ENCODE measurements around the gene TMEM178B. TPM values are rescaled to one million over a fixed set of nuclear protein-coding genes. Genes with fewer than 3 reads are reported as not detected.

The TMEM178B gene
- total and polyA plus RNA-seq, 8 donors: 0.16 to 5.6 (median 3.4) TPM

DNA sequence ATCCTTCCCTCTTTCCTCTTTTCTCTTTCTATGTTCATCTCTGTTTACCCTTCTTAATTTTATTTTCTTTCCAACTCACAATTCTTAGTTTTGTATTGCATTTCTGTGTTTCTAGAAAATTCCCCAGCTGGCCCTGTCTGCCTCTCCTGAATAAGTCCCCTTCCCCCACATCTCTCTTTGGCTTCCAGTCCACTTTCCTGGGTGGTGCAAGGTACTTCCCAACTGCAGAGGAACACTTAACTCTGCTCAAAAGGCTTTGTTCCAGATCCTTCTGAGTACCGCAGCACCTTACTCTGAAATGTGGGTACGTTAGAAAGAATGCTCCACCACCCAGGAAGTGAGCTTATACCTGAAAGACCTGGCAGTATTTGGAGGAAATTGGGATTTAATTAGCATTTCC, 227.0 kb downstream of the TMEM178B start:
- Histone ChIP-seq H3K4me1 (no peaks in the 10 kb centered on the region), H3K27ac (no peak overlapping the region), H3K36me3 (no peaks in the 10 kb centered on the region), H3K27me3 (no peaks in the 10 kb centered on the region), H3K4me3 (no peak overlapping the region), H3K9me3 (no peaks in the 10 kb centered on the region)
- ATAC-seq: peak; percentile 29
- no peak for DNase-seq
- TF ChIP-seq, protein P1, sequence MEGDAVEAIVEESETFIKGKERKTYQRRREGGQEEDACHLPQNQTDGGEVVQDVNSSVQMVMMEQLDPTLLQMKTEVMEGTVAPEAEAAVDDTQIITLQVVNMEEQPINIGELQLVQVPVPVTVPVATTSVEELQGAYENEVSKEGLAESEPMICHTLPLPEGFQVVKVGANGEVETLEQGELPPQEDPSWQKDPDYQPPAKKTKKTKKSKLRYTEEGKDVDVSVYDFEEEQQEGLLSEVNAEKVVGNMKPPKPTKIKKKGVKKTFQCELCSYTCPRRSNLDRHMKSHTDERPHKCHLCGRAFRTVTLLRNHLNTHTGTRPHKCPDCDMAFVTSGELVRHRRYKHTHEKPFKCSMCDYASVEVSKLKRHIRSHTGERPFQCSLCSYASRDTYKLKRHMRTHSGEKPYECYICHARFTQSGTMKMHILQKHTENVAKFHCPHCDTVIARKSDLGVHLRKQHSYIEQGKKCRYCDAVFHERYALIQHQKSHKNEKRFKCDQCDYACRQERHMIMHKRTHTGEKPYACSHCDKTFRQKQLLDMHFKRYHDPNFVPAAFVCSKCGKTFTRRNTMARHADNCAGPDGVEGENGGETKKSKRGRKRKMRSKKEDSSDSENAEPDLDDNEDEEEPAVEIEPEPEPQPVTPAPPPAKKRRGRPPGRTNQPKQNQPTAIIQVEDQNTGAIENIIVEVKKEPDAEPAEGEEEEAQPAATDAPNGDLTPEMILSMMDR (IDR thresholded peaks at IDR 0.05): no peak
- intact Hi-C loops (cut with DNase I): no loop called here

DNA sequence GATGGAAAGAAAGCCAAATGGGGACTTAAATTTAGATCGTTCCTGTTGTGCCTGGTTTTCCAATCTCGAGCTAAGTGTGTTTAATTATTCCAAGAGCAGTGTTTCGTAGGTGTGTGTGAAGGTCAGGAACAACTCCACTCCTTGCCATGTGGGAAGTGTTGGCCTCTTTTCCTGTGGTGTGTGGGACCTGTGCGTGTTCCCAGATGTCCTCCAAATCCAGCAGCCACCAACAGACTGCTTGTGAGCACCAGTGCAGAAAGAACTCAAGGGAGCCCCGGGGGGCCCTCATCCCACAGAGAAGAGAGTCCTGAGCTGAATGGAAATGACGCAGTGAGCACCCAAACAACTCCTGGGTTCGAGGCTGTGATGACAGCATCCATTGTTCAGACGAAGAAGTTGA, 227.7 kb downstream of the TMEM178B start:
- H3K36me3 ChIP-seq: no peaks in the 10 kb centered on the region

DNA sequence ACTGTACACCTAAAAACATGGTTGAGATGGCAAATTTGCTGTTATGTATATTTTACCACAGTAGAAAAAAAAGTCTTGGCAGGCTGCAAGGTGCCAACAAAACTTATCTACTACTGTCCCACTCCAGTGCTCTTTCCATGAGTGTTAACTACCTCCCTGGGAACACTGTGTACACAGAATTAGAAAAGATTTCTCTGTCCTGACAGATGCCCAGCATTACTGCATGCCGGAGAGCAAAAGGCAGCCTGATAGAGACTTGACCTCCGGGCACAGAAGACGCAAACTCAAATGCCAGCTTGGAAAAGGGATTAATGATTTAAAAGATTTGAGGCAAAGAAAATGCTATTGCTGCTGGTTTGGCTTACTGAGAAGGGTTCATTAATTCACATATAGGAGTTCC, 228.8 kb downstream of the TMEM178B start:
- H3K9me3 ChIP-seq: no peaks in the 10 kb centered on the region
- DNase-seq (no peak), ATAC-seq (no peak)
- intact Hi-C loops (cut with DNase I): no loop called here
- no peak overlapping the region for H3K4me3 ChIP-seq
- H3K27ac ChIP-seq: no peak overlapping the region
- no peaks in the 10 kb centered on the region for H3K36me3 ChIP-seq
- no peaks in the 10 kb centered on the region for H3K4me1 ChIP-seq
- TF ChIP-seq, protein P1 (IDR thresholded peaks at IDR 0.05): no peak
- no peaks in the 10 kb centered on the region for H3K27me3 ChIP-seq

More for the DNA sequence above, 227.7 kb downstream of the TMEM178B start:
- no peak overlapping the region for H3K27ac ChIP-seq
- H3K9me3 ChIP-seq: no peaks in the 10 kb centered on the region
- H3K4me3 ChIP-seq: no peak overlapping the region
- DNase-seq (no peak), ATAC-seq (no peak)
- intact Hi-C loops (cut with DNase I): no loop called here
- H3K27me3 ChIP-seq: no peaks in the 10 kb centered on the region
- H3K4me1 ChIP-seq: no peaks in the 10 kb centered on the region
- TF ChIP-seq, protein P1 (IDR thresholded peaks at IDR 0.05): no peak

DNA sequence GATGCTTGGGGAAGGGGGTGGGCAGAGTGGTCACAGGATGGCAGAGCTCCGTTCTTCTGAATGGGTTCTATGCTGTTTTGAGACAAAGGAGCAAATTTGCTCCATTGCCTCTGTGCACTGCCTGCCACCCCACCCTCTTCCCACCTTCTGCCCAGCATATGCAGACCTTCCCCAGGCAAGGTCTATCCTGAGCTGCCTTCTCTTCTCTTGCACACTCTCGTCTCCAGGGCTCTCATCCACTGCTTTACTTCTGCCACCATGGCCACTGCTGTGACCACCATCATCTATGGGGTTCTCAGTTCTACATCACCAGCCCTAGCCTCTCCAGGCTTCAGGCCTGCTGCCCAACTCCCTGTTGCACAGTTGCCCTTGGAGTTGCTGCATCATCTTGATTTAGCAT, 230.4 kb downstream of the TMEM178B start:
- ATAC-seq (no peak), DNase-seq (no peak)
- intact Hi-C loops (cut with DNase I): no loop called here
- no peaks in the 10 kb centered on the region for H3K4me1 ChIP-seq
- H3K27ac ChIP-seq: no peak overlapping the region
- TF ChIP-seq, protein P1 (IDR thresholded peaks at IDR 0.05): no peak
- H3K4me3 ChIP-seq: no peak overlapping the region
- H3K36me3 ChIP-seq: no peaks in the 10 kb centered on the region
- H3K27me3 ChIP-seq: no peaks in the 10 kb centered on the region
- H3K9me3 ChIP-seq: no peaks in the 10 kb centered on the region

DNA sequence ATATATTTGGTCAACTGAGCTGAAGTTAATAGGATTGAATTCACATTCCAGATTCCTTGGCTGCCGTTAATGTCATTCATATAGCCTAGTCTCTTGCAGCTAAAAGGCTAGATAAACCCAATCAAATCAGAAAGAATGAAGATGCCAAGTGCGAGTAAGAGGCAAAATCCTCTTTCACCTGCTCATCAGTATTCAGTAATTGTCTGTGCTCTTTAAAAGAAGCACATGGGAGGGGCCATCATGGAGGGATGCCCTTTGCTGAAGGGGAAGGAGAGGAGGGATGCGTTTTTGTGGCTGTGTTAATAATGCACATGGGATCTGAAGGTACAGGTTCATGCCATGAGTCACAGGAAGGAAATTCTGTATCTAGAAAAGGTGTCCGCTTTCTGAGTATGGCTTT, 232.2 kb downstream of the TMEM178B start:
- no peak for DNase-seq
- Histone ChIP-seq H3K27ac (no peak overlapping the region), H3K9me3 (no peaks in the 10 kb centered on the region), H3K4me1 (no peaks in the 10 kb centered on the region), H3K4me3 (no peak overlapping the region), H3K36me3 (no peaks in the 10 kb centered on the region), H3K27me3 (no peaks in the 10 kb centered on the region)
- TF ChIP-seq, protein P1 (IDR thresholded peaks at IDR 0.05): no peak
- intact Hi-C loops (cut with DNase I): no loop called here
- no peak for ATAC-seq
